HG02610 (cell line): ENCODE measurements around the gene HPSE2.
"Not testable (repeated sequence)": the region's sequence is repeated elsewhere in the genome, so short reads cannot be mapped to it uniquely, and the experiment has no call there.

Source experiments
- ATAC-seq: cut with Tn5 transposase; IDR thresholded peaks from one replicate; pipeline ENCODE4 v1.9.1; 2021; ENCODE audit warnings: mild to moderate bottlenecking, moderate library complexity; ENCODE audit not compliant: unreplicated experiment

The HPSE2 gene

GRCh38 chr10:99170116-99170675 lies 65.5 kb downstream of the HPSE2 start:
- ATAC-seq: no peak

GRCh38 chr10:99161165-99161564 lies 74.5 kb downstream of the HPSE2 start:
- no peak for ATAC-seq

GRCh38 chr10:99143651-99144050 lies 92.0 kb downstream of the HPSE2 start:
- no peak for ATAC-seq

- ATAC-seq: no peak
Measured at GRCh38 chr10:99143011-99143410, 92.6 kb downstream of the HPSE2 start.

- not testable (repeated sequence) for ATAC-seq
Measured at GRCh38 chr10:99132897-99133296, 102.8 kb downstream of the HPSE2 start.

- ATAC-seq: no peak
Measured at GRCh38 chr10:99125879-99126278, 109.8 kb downstream of the HPSE2 start.

- ATAC-seq: no peak
Measured at GRCh38 chr10:99124376-99124775, 111.3 kb downstream of the HPSE2 start.

- no peak for ATAC-seq
Measured at GRCh38 chr10:99123851-99124250, 111.8 kb downstream of the HPSE2 start.

- ATAC-seq: no peak
Measured at GRCh38 chr10:99123336-99123735, 112.3 kb downstream of the HPSE2 start.

- ATAC-seq: no peak
Measured at GRCh38 chr10:99119258-99119748, 116.3 kb downstream of the HPSE2 start.

GRCh38 chr10:99115703-99116102 lies 119.9 kb downstream of the HPSE2 start:
- no peak for ATAC-seq

- no peak for ATAC-seq
Measured at GRCh38 chr10:99085358-99085757, 150.3 kb downstream of the HPSE2 start.

- no peak for ATAC-seq
Measured at GRCh38 chr10:99084161-99084560, 151.5 kb downstream of the HPSE2 start.

- ATAC-seq: no peak
Measured at GRCh38 chr10:99080275-99080945, 155.2 kb downstream of the HPSE2 start.

- ATAC-seq: no peak
Measured at GRCh38 chr10:99062591-99062990, 173.1 kb downstream of the HPSE2 start.

GRCh38 chr10:99058762-99059161 lies 176.9 kb downstream of the HPSE2 start:
- ATAC-seq: no peak

GRCh38 chr10:99057936-99058690 lies 177.5 kb downstream of the HPSE2 start:
- ATAC-seq: no peak

GRCh38 chr10:99045671-99046070 lies 190.0 kb downstream of the HPSE2 start:
- ATAC-seq: no peak

- ATAC-seq: no peak
Measured at GRCh38 chr10:99042051-99042771, 193.4 kb downstream of the HPSE2 start.

- ATAC-seq: no peak
Measured at GRCh38 chr10:99041468-99041867, 194.2 kb downstream of the HPSE2 start.

- ATAC-seq: no peak
Measured at GRCh38 chr10:99013885-99014284, 221.8 kb downstream of the HPSE2 start.
